Parathyroid adenoma (tissue), 2 donors: Measurements from ENCODE around the gene SMIM43.

Experiments used
- H2AFZ ChIP-seq: fragments of 300-600 bp; sonication (generic); one replicate; pipeline ENCODE4 v1.7.0; 2017; ENCODE audit warnings: antibody characterized with exemption, mild to moderate bottlenecking
- H3K27ac ChIP-seq: fragments of 300-600 bp; sonication (generic); one replicate; pipeline ENCODE4 v1.7.0; 2017
- H3K27me3 ChIP-seq: fragments of 300-600 bp; sonication (generic); one replicate; pipeline ENCODE4 v1.7.0; 2017; ENCODE audit warnings: low read length; ENCODE audit not compliant: control insufficient read depth, insufficient read depth
- H3K36me3 ChIP-seq: fragments of 300-600 bp; sonication (generic); one replicate; pipeline ENCODE4 v1.7.0; 2017; ENCODE audit warnings: low read length; ENCODE audit not compliant: control insufficient read depth, insufficient read depth
- H3K4me1 ChIP-seq: fragments of 300-600 bp; sonication (generic); one replicate; pipeline ENCODE4 v1.7.0; 2017; ENCODE audit warnings: control low read depth
- H3K4me2 ChIP-seq: fragments of 300-600 bp; sonication (generic); one replicate; pipeline ENCODE4 v1.7.0; 2017; ENCODE audit warnings: low read length
- H3K4me3 ChIP-seq: fragments of 300-600 bp; sonication (generic); one replicate; pipeline ENCODE4 v1.7.0; 2017; ENCODE audit warnings: low read depth, low read length
- H3K79me2 ChIP-seq: fragments of 300-600 bp; sonication (generic); one replicate; pipeline ENCODE4 v1.7.0; 2017; ENCODE audit warnings: control low read depth
- H3K9ac ChIP-seq: fragments of 300-600 bp; sonication (generic); one replicate; pipeline ENCODE4 v1.7.0; 2017; ENCODE audit warnings: mild to moderate bottlenecking
- H3K9me3 ChIP-seq: fragments of 300-600 bp; sonication (generic); one replicate; pipeline ENCODE4 v1.7.0; 2017; ENCODE audit warnings: low read length; ENCODE audit not compliant: control insufficient read depth
- TF ChIP-seq, protein P1 (sequence below): fragments of 300-600 bp; sonication (generic); IDR thresholded peaks from one replicate; pipeline ENCODE4 v1.7.0; 2017; ENCODE audit warnings: antibody characterized with exemption, mild to moderate bottlenecking
- donor health status: primary hyperparathyroidism.

The SMIM43 gene

DNA sequence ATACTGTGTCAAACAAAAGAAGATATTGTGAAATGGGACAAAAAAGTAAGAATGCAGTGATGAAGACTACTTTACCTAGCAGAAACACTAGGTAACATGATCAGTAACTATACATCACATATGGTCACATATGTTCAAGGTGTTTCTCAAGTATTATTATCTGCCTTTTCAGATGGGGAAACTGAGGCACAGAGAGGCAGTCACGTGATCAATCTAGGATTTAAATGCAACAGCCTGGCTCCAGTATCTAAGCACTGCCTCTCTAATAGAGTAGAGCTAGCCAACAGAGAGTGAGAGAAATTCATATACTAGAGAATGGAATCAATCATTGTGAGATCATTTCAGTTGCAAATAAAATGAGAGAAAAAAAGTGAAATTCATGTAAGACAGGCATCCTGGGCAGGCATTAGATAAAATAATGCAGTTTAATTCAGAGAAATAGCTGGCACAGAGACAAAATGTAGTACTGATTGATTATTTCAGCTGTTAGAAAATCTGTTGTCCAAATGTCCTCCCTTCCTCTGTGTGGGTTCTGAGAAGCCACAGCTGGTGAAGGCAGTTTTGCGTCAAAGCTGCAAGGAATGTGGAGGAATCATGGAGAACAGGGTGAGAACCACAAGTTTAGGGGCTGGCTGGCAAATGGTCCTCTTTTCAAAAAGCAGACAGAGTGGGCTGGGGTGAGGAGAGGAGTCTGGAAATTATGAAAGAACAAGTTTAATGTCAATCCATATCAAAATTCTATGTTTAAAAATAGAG lies 26.0 kb downstream of the SMIM43 start:
- no peaks in the 10 kb centered on the region for H3K4me1 ChIP-seq
- TF ChIP-seq, protein P1, sequence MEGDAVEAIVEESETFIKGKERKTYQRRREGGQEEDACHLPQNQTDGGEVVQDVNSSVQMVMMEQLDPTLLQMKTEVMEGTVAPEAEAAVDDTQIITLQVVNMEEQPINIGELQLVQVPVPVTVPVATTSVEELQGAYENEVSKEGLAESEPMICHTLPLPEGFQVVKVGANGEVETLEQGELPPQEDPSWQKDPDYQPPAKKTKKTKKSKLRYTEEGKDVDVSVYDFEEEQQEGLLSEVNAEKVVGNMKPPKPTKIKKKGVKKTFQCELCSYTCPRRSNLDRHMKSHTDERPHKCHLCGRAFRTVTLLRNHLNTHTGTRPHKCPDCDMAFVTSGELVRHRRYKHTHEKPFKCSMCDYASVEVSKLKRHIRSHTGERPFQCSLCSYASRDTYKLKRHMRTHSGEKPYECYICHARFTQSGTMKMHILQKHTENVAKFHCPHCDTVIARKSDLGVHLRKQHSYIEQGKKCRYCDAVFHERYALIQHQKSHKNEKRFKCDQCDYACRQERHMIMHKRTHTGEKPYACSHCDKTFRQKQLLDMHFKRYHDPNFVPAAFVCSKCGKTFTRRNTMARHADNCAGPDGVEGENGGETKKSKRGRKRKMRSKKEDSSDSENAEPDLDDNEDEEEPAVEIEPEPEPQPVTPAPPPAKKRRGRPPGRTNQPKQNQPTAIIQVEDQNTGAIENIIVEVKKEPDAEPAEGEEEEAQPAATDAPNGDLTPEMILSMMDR: no peak
- H3K79me2 ChIP-seq: no peaks in the 10 kb centered on the region
- no peaks in the 10 kb centered on the region for H3K9me3 ChIP-seq
- H3K36me3 ChIP-seq: no peaks in the 10 kb centered on the region
- H3K4me2 ChIP-seq: no peak overlapping the region
- H2AFZ ChIP-seq: no peak overlapping the region
- no peak overlapping the region for H3K9ac ChIP-seq
- no peak overlapping the region for H3K27ac ChIP-seq
- no peak overlapping the region for H3K4me3 ChIP-seq
- no peaks in the 10 kb centered on the region for H3K27me3 ChIP-seq

DNA sequence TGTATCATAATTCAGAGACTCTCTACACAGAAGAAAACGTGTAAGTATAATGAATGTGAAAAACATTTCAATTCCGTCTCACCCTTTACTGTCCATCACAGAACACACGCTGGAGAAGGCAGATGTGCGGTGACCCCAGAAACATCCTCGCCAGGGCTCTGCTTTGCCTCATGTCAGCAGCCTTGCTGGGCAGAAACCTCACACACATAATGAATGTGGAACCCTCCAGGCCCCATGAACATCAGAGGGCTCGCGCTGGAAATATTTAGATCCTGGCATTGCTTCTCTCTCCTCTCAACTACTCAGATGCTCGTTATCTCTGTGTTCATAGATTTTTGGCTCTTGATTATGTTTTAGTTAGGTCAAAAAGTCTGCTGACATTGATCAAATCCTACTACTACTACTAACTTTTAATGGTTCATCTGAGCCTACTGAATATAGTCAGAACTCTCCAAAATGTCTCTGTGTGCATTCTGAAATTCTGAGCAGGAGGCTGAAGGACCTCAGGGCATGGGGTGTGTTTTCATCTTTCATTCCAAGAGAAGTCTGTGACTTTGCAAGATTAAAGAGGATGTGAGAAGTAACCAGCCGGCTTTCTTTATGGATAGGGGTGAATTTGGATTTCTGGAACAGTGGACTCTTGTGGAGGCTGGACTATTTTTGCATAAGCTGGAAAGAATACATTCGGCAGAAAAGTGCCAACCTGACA lies 27.0 kb downstream of the SMIM43 start:
- H3K79me2 ChIP-seq: no peaks in the 10 kb centered on the region
- H3K27me3 ChIP-seq: no peaks in the 10 kb centered on the region
- TF ChIP-seq, protein P1: no peak
- no peak overlapping the region for H2AFZ ChIP-seq
- no peak overlapping the region for H3K27ac ChIP-seq
- H3K9ac ChIP-seq: no peak overlapping the region
- no peaks in the 10 kb centered on the region for H3K36me3 ChIP-seq
- no peaks in the 10 kb centered on the region for H3K4me1 ChIP-seq
- H3K9me3 ChIP-seq: no peaks in the 10 kb centered on the region
- no peak overlapping the region for H3K4me2 ChIP-seq
- H3K4me3 ChIP-seq: no peak overlapping the region

GRCh38 chr4:121736735-121737351 lies 28.1 kb downstream of the SMIM43 start:
- Histone ChIP-seq H3K27ac (no peak overlapping the region), H2AFZ (no peak overlapping the region), H3K9ac (no peak overlapping the region), H3K27me3 (no peaks in the 10 kb centered on the region), H3K36me3 (no peaks in the 10 kb centered on the region), H3K4me1 (no peaks in the 10 kb centered on the region), H3K4me3 (no peak overlapping the region), H3K4me2 (no peak overlapping the region), H3K9me3 (no peaks in the 10 kb centered on the region), H3K79me2 (no peaks in the 10 kb centered on the region)
- TF ChIP-seq, protein P1: peak; percentile 38

- H3K9me3 ChIP-seq: no peaks in the 10 kb centered on the region
- H3K27me3 ChIP-seq: no peaks in the 10 kb centered on the region
- no peak overlapping the region for H3K27ac ChIP-seq
- no peak overlapping the region for H3K4me2 ChIP-seq
- no peak overlapping the region for H3K9ac ChIP-seq
- TF ChIP-seq, protein P1: no peak
- H2AFZ ChIP-seq: no peak overlapping the region
- no peaks in the 10 kb centered on the region for H3K79me2 ChIP-seq
- H3K4me1 ChIP-seq: no peaks in the 10 kb centered on the region
- no peaks in the 10 kb centered on the region for H3K36me3 ChIP-seq
- no peak overlapping the region for H3K4me3 ChIP-seq
Measured at GRCh38 chr4:121734571-121734970, 30.4 kb downstream of the SMIM43 start.
